ENCODE results near the gene NELFB.

The NELFB gene

DNA sequence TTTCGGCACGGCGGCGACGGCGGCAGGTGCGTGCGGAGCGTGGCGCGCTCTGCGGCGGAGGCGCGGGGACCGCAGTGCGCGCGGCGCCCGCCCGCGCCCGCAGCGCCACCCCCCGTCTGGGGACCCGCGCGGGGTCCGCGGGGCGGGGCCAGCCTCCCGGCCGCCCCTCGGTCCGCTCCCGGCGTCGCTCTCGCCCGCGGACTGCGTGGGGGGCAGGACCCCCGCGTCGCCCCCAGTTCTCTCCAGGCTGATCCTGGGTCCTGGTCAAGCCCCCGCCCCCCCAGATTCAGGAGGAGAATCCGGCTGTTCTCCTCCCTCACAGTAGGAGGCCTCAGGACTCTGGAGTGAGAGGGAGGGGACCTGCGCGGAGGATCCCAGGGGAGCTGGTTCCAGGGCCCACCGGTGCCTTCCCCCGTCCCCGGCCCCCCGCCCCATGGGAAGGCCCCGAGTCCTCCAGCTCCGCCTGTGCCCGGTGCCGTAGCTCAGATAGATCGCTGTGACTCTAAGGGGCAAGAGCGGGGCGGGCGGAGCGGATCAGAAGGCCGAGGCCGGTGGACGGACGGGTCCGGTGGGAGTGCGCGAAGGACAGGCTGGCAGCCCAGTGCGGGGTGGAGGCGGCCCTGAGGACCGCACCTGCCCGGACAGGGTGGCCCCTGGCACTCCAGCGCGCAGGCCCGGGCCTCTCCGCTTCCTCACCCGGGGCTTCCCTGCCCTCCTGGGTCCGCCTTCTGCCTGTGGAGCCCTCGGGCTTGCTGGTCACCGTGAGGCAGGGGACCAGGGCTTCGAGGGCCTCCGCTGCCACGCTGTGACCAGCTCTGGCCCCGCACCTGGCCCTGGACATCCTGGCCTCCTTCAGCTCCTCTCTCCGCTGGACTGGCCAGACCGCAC, 32.7 kb upstream of the NELFB start, which contains the start of gene RNF208:
RNF208 (minus strand) TSS at position 51 of the 888 bp plus-strand sequence. CDS start 1,028 bp downstream, outside the sequence.
- H3K36me3 ChIP-seq (ENCODE audit: control insufficient read depth, insufficient read depth, low read length): no peaks in the 10 kb centered on the region; the same call in 1 of the 2 replicates
- DNase-seq (ENCODE audit: extremely low read depth, insufficient read length): no peak
- H3K27me3 ChIP-seq (replicated peaks; ENCODE audit: control insufficient read depth, insufficient read depth, low read length): no peaks in the 10 kb centered on the region
- peak within 1 kb of the TSS; percentile 63 for H3K4me3 ChIP-seq (replicated peaks; ENCODE audit: low read depth, low read length)
- TF ChIP-seq, protein P1, sequence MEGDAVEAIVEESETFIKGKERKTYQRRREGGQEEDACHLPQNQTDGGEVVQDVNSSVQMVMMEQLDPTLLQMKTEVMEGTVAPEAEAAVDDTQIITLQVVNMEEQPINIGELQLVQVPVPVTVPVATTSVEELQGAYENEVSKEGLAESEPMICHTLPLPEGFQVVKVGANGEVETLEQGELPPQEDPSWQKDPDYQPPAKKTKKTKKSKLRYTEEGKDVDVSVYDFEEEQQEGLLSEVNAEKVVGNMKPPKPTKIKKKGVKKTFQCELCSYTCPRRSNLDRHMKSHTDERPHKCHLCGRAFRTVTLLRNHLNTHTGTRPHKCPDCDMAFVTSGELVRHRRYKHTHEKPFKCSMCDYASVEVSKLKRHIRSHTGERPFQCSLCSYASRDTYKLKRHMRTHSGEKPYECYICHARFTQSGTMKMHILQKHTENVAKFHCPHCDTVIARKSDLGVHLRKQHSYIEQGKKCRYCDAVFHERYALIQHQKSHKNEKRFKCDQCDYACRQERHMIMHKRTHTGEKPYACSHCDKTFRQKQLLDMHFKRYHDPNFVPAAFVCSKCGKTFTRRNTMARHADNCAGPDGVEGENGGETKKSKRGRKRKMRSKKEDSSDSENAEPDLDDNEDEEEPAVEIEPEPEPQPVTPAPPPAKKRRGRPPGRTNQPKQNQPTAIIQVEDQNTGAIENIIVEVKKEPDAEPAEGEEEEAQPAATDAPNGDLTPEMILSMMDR (IDR thresholded peaks at IDR 0.05; ENCODE audit: insufficient read depth, low read length, poor library complexity, severe bottlenecking): no peak

DNA sequence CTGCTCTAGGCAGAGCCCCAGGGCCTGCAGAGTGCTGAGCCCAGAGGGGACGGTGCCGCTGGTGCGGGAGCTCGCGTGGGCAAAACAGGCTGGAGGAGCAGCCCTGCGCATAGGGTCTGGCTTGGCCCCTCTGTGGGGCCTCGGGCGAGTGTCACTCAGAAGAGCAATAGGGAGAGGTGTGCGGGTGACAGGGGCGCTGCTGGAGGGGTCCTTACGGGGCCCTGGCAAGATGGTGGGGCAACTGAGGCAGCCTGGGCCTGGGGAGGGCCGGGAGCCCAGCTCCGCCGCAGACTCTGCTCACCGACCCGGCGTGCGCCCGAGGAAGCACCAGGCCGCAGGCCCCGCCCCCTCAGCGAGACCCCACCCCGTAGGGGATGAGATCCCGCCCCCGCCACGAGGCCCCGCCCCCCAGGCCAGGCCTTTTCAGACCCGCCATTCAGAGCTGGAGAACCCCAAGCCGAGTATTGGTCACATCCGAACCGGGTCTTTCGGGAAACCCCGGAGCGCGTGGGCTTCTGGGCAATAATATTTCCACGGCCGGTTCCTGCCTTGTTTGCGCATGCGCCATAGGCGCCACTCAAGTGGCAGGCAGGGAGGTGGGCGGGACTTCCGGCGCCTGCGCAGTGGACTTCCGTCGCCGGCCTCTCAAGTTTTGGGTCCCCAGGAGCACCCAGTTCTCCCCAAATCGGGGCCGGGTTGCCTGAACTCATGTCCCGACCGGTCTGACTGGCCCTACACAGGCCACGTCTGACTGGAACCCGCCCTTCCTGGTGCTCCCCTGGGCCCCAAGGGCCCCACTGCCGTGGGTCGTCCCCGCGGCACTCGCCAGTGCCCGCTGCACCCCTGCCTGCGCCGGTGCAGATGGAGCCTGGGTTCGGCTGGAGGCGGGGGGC, 31.8 kb upstream of the NELFB start:
- TF ChIP-seq, protein P1 (IDR thresholded peaks at IDR 0.05; ENCODE audit: insufficient read depth, low read length, poor library complexity, severe bottlenecking): no peak
- DNase-seq (ENCODE audit: extremely low read depth, insufficient read length): peak; percentile 96

GRCh38 chr9:137224830-137225694, 30.1 kb upstream of the NELFB start, which contains the start of gene CYSRT1:
TSS of gene CYSRT1 (plus strand) at chr9:137225174. CDS start at chr9:137225622, 448 bp downstream.
- H3K27me3 ChIP-seq (replicated peaks; ENCODE audit: control insufficient read depth, insufficient read depth, low read length): no peaks in the 10 kb centered on the region; the same call in 1 of the 2 replicates
- no peak for DNase-seq (ENCODE audit: extremely low read depth, insufficient read length)
- peak within 1 kb of the TSS; percentile 84 for H3K4me3 ChIP-seq (replicated peaks; ENCODE audit: low read depth, low read length)
- no peaks in the 10 kb centered on the region for H3K36me3 ChIP-seq (ENCODE audit: control insufficient read depth, insufficient read depth, low read length)
- TF ChIP-seq, protein P1 (IDR thresholded peaks at IDR 0.05; ENCODE audit: insufficient read depth, low read length, poor library complexity, severe bottlenecking): no peak

More for the DNA sequence above, 31.8 kb upstream of the NELFB start:
- Histone ChIP-seq H3K27me3 (replicated peaks; ENCODE audit: control insufficient read depth, insufficient read depth, low read length) (no peaks in the 10 kb centered on the region), H3K36me3 (ENCODE audit: control insufficient read depth, insufficient read depth, low read length) (no peaks in the 10 kb centered on the region; the same call in 1 of the 2 replicates), H3K4me3 (replicated peaks; ENCODE audit: low read depth, low read length) (peak overlapping the region; percentile 84)

- DNase-seq (ENCODE audit: extremely low read depth, insufficient read length): no peak
- Histone ChIP-seq H3K27me3 (replicated peaks; ENCODE audit: control insufficient read depth, insufficient read depth, low read length) (no peaks in the 10 kb centered on the region; the same call in 1 of the 2 replicates), H3K4me3 (replicated peaks; ENCODE audit: low read depth, low read length) (no peak overlapping the region)
Observed at GRCh38 chr9:137225699-137226331, 29.3 kb upstream of the NELFB start.

More at GRCh38 chr9:137225699-137226331, 29.3 kb upstream of the NELFB start:
- H3K36me3 ChIP-seq (ENCODE audit: control insufficient read depth, insufficient read depth, low read length): no peaks in the 10 kb centered on the region
- TF ChIP-seq, protein P1 (IDR thresholded peaks at IDR 0.05; ENCODE audit: insufficient read depth, low read length, poor library complexity, severe bottlenecking): no peak
